Colonic mucosa (tissue), 4 donors: ENCODE data around the gene APOH. TPM values are rescaled to one million over a fixed set of nuclear protein-coding genes. Genes with fewer than 3 reads are reported as not detected.
A peak's percentile ranks its signal among the peaks of the same experiment; 100 is the strongest.
"Not testable (repeated sequence)": the region's sequence is repeated elsewhere in the genome, so short reads cannot be mapped to it uniquely, and the experiment has no call there.

ENCODE experiments used
- DNase-seq: peaks from one replicate; pipeline ENCODE4 v3.0.0-alpha.2; 2020
- H3K27ac ChIP-seq: fragments of 200-600 bp; one replicate; pipeline ENCODE4 v1.8.0; 2021
- H3K27me3 ChIP-seq: fragments of 200-600 bp; one replicate; pipeline ENCODE4 v1.8.0; 2021
- H3K36me3 ChIP-seq: fragments of 200-600 bp; one replicate; pipeline ENCODE4 v1.8.0; 2021
- H3K4me1 ChIP-seq: fragments of 200-600 bp; one replicate; pipeline ENCODE4 v1.8.0; 2021; ENCODE audit warnings: mild to moderate bottlenecking
- H3K4me3 ChIP-seq: fragments of 200-600 bp; one replicate; pipeline ENCODE4 v1.8.0; 2021
- H3K9ac ChIP-seq, 2 donors: one replicate each; pipeline ENCODE4 v1.7.0; 2013; ENCODE audit warnings: control low read depth in 2 of 2, low read depth in 2 of 2, low read length in 2 of 2
- H3K9me3 ChIP-seq: fragments of 200-600 bp; one replicate; pipeline ENCODE4 v1.8.0; 2021
- intact Hi-C: fragments of 100-400 bp; cut with DNase I; formaldehyde crosslinking; loops from one replicate; pipeline ENCODE4 v1.14.1; 2022
- total RNA-seq, 2 donors: library from RNA; stranded (reverse); fragmentation: NEBNext Ultra II Directional in 1 of 2; extraction: Animal tissue kit (Norgen Biotek cat#: 25700) in 1 of 2; gene quantifications; one replicate each; pipeline ENCODE4 v1.2.1, GENCODE V29; 2021
- TF ChIP-seq, protein P1 (sequence below): fragments of 200-600 bp; IDR thresholded peaks from one replicate; pipeline ENCODE4 v1.8.0; 2022; ENCODE audit warnings: antibody characterized with exemption, mild to moderate bottlenecking
- donor health status: healthy.
- donor health status: DM: no; HTN: no; CAD: no.
- donor health status: DM: no; HTN: no; CAD: no.

APOH gene
- total RNA-seq, 2 donors from 2014 or later = 1.1 to 5.1 TPM

DNA sequence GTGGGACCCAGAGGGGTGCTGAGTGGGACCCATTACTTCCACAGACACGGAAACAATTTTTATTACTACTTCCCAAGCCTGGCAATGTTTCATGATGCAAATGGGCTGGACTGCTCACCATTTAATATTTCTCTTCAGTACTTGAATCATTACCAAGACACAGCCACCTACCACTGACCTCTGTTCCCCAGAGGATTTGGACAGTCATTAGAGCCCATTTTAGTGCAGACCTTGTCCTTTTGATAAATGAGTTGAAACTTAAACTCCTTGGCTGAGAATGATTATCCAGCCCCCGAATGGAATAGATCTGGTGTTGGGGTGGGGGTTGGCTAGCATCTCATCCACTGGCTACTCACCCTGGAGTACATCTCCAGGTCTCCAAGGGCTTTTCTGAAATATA, 33.6 kb upstream of the APOH start:
- Histone ChIP-seq H3K4me1 (no peaks in the 10 kb centered on the region), H3K27ac (no peak overlapping the region), H3K36me3 (no peaks in the 10 kb centered on the region), H3K4me3 (no peak overlapping the region), H3K9me3 (no peaks in the 10 kb centered on the region), H3K27me3 (no peaks in the 10 kb centered on the region), H3K9ac (no peak overlapping the region)
- TF ChIP-seq, protein P1, sequence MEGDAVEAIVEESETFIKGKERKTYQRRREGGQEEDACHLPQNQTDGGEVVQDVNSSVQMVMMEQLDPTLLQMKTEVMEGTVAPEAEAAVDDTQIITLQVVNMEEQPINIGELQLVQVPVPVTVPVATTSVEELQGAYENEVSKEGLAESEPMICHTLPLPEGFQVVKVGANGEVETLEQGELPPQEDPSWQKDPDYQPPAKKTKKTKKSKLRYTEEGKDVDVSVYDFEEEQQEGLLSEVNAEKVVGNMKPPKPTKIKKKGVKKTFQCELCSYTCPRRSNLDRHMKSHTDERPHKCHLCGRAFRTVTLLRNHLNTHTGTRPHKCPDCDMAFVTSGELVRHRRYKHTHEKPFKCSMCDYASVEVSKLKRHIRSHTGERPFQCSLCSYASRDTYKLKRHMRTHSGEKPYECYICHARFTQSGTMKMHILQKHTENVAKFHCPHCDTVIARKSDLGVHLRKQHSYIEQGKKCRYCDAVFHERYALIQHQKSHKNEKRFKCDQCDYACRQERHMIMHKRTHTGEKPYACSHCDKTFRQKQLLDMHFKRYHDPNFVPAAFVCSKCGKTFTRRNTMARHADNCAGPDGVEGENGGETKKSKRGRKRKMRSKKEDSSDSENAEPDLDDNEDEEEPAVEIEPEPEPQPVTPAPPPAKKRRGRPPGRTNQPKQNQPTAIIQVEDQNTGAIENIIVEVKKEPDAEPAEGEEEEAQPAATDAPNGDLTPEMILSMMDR = no peak
- DNase-seq = no peak
- intact Hi-C loops = no loop called here

DNA sequence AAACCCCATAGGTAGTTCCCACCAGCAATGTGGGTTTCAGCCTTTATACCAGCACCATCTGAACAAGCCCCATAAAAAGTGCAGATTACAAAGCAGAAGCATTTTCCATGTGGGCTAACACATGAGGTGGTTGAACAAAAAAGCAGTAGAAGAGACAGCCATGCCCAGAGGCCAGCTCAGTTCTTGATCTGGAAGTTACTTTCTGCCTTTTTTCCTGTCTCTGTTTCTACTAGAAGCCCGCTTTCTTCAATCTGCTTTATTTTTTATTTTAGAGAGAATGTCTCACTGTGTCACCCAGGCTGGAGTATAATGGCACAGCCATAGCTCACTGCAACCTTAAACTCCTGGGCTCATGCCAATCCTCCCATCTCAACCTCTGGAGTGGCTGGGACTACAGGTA, 31.5 kb upstream of the APOH start:
- no peaks in the 10 kb centered on the region for H3K4me1 ChIP-seq
- no peak overlapping the region for H3K27ac ChIP-seq
- no peak overlapping the region for H3K4me3 ChIP-seq
- DNase-seq = no peak
- no peaks in the 10 kb centered on the region for H3K36me3 ChIP-seq
- no peak overlapping the region for H3K9ac ChIP-seq
- intact Hi-C loops = no loop called here
- TF ChIP-seq, protein P1 = no peak
- no peaks in the 10 kb centered on the region for H3K9me3 ChIP-seq
- no peaks in the 10 kb centered on the region for H3K27me3 ChIP-seq

DNA sequence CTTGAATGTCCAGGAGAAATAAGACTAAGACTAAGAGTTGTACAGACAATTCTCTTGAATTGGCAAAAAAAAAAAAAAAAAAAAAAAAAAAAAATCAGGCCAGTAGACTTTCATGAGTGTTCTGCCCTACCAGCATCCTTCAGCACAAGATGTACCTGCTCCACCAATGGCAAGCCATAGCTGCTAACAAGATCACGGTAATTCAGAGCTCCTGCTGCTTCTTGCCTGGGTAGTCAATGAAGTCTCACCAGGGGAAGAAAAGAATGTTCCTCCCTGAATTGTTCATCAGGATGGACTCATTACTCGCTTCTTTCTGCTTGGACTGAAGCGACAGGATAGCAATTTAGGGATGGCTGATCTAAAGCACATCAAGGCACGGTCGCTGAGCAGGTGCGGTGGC, 31.1 kb upstream of the APOH start:
- H3K4me1 ChIP-seq = no peaks in the 10 kb centered on the region
- TF ChIP-seq, protein P1 = no peak
- H3K9me3 ChIP-seq = no peaks in the 10 kb centered on the region
- H3K27ac ChIP-seq = no peak overlapping the region
- no peak overlapping the region for H3K9ac ChIP-seq
- no peak overlapping the region for H3K4me3 ChIP-seq
- no peaks in the 10 kb centered on the region for H3K27me3 ChIP-seq
- intact Hi-C loops = no loop called here
- H3K36me3 ChIP-seq = no peaks in the 10 kb centered on the region
- no peak for DNase-seq

GRCh38 chr17:66255527-66255971, 26.3 kb upstream of the APOH start:
- intact Hi-C loops = loop anchor here (2.0 to 10.0 kb wide), 3 partner anchors 169 to 417 kb away; no protein-coding TSS in a partner anchor
- H3K27ac ChIP-seq = no peak overlapping the region
- no peak overlapping the region for H3K9ac ChIP-seq

GRCh38 chr17:66255112-66255511, 25.9 kb upstream of the APOH start:
- no peaks in the 10 kb centered on the region for H3K9me3 ChIP-seq
- no peak overlapping the region for H3K9ac ChIP-seq
- no peak overlapping the region for H3K27ac ChIP-seq
- peak; percentile 44 for DNase-seq
- H3K4me1 ChIP-seq = no peaks in the 10 kb centered on the region
- no peaks in the 10 kb centered on the region for H3K36me3 ChIP-seq
- TF ChIP-seq, protein P1 = peak; percentile 62
- no peak overlapping the region for H3K4me3 ChIP-seq
- no peaks in the 10 kb centered on the region for H3K27me3 ChIP-seq
- intact Hi-C loops = loop anchor here (2.0 to 10.0 kb wide), 3 partner anchors 170 to 418 kb away; no protein-coding TSS in a partner anchor

More at GRCh38 chr17:66255527-66255971, 26.3 kb upstream of the APOH start:
- no peak for DNase-seq
- Histone ChIP-seq H3K4me1 (no peaks in the 10 kb centered on the region), H3K36me3 (no peaks in the 10 kb centered on the region), H3K27me3 (no peaks in the 10 kb centered on the region), H3K4me3 (no peak overlapping the region), H3K9me3 (no peaks in the 10 kb centered on the region)
- TF ChIP-seq, protein P1 = no peak

DNA sequence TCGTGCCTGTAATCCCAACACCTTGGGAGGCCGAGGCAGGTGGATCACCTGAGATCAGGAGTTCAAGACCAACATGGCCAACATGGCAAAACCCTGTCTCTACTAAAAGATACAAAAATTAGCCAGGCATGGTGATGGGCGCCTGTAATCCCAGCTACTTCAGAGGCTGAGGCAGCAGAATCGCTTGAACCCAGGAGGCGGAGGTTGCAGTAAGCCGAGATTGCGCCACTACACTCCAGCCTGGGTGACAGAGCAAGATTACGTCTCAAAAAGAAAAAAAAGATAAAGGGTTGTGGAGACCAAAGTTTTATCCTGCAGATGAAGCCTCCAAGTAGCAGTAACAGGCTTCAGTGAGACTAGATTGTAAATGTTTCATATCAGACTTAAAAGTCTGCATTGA, 24.2 kb upstream of the APOH start:
- H3K4me1 ChIP-seq, H3K9ac ChIP-seq, H3K27ac ChIP-seq, H3K27me3 ChIP-seq, H3K36me3 ChIP-seq, DNase-seq, H3K9me3 ChIP-seq, H3K4me3 ChIP-seq: not testable (repeated sequence)
- intact Hi-C loops = loop anchor here (10.0 kb wide), 1 partner anchor 171 kb away; no protein-coding TSS in a partner anchor
